HG03097 (cell line): ENCODE results near the gene MBD3L4.
A peak's percentile ranks its signal among the peaks of the same experiment; 100 is the strongest.
"Not testable (repeated sequence)": the region's sequence is repeated elsewhere in the genome, so short reads cannot be mapped to it uniquely, and the experiment has no call there.

Source experiments
- ATAC-seq: cut with Tn5 transposase; IDR thresholded peaks from one replicate; pipeline ENCODE4 v1.9.1; 2021; ENCODE audit not compliant: unreplicated experiment, low FRiP score

Gene MBD3L4

DNA sequence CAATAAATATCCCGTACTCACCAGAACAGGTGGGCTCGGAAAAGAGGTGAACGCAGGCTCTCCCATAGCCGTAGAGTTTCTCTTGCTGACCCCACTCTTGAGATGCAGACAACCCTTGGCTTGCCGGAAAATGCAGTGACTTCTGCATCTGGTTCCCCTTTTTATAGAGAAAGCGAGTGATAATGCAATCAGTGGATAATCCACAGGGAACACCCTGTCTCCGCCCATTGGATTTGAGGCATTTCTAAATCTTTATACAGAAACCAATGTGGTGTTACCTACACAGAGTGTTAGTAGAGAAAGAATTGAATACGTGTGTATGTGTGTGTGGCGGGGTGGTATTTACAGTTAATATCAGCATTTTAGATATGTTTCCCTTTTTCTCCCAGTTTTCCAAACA lies at the start of gene MBD3L4:
Gene MBD3L4, minus strand, starts transcription at position 101 of the 400 bp plus-strand sequence. Its CDS starts 35 bp downstream, at position 66.
- ATAC-seq: not testable (repeated sequence)

DNA sequence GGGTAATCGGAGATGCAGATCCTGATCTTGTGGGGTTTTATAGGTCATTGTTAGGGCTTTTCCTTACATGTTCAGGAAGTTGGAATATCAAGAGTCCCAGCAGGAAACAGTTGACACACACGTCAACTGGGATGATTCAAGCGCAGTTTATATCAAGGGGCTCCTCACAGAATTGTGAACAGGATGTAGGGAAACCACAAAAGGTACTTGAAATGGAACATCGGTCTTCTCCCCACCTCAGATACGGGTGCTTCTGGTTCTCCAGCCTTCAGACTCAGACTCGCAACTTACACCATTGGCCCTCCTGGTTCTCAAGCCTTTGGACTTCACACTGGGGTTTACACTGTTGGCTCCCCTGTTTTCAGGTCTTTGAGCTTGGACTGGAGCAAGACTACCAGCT lies 49.0 kb upstream of the MBD3L4 start:
- ATAC-seq: no peak

DNA sequence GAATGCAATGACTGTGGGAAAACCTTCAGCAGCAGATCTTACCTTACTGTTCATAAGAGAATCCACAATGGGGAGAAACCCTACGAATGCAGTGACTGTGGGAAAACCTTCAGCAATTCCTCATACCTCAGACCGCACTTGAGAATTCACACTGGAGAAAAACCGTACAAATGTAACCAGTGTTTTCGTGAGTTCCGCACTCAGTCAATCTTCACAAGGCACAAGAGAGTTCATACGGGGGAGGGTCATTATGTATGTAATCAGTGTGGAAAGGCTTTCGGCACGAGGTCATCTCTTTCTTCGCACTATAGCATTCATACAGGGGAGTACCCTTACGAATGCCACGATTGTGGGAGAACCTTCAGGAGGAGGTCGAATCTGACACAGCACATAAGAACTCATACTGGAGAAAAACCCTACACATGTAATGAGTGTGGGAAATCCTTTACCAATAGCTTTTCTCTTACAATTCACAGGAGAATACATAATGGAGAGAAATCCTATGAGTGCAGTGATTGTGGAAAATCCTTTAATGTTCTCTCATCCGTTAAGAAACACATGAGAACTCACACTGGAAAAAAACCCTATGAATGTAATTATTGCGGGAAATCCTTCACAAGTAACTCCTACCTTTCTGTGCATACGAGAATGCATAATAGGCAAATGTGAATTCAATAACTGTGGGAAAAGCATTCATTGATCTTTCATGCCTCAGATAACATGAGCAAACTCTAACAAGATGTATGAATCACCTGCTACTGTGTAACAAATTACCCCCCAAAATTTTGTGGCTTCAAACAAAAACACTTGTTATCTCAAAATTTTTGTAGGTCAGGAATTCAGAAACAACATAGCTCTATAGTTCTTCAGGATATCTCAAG lies 43.3 kb upstream of the MBD3L4 start:
- ATAC-seq: no peak

DNA sequence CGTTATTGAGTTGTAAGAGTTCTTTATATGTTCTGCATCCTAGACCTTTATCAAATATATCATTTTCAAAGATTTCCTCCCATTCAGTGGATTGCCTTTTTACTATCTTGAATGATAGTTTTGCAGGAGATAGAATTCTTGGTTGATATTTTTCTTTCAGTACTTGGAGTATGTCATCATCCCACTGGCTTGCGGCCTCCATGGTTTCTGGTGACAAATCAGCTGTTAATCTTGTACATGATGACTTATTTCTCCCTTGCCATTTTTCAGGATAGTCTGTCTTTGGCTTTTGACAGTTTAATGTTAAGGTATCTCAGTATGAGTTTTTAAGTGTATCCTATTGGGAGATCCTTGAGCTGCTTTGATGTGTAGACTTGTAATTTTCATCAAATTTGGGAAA lies 38.0 kb upstream of the MBD3L4 start:
- no peak for ATAC-seq

GRCh38 chr19:7076151-7076550 lies 36.2 kb upstream of the MBD3L4 start:
- ATAC-seq: no peak

GRCh38 chr19:7074705-7075282 lies 34.8 kb upstream of the MBD3L4 start:
- ATAC-seq: no peak

DNA sequence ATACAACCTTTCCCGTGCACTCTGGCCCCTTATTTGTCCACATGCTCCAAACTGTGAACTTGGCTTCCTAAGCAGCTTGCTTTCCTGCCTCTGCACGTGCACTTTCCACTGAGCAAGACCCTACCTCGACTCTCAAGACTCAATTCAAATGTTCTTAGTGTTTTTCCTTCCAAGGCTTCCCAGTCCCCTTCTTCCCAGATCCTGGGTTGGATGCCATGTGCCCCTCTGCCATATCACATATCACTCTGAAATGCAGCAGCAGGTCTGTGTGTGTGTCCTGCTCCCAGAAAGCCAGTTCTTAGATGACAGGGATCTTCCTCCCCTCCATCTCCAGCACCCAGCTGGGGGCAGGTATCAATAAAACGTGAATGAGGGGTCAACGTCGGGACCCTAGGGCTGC lies 32.6 kb upstream of the MBD3L4 start:
- no peak for ATAC-seq

GRCh38 chr19:7069904-7070226 lies 29.9 kb upstream of the MBD3L4 start:
- peak; percentile 33 for ATAC-seq

GRCh38 chr19:7069042-7069903 lies 29.3 kb upstream of the MBD3L4 start, which contains the start of gene ZNF557:
ZNF557 (plus strand) TSS chr19:7069703; CDS start chr19:7075075, 5,372 bp downstream.
- ATAC-seq: peak; percentile 91

DNA sequence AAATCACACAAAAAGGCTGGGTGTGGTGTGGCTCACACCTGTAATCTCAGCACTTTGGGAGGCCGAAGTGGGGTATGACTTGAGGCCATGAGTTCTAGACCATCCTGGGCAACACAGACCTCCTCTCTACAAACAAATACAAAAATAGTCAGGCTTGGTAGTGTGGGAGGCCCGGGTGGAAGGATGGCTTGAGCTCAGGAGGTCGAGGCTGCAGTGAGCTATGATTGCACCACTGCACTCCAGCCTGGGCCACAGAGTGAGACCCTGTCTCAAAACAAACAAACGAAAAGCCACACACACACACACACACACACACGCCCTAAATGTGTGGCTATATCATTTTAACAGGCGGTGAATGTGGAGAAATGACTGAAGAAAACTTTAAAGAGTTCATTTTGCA lies 28.6 kb upstream of the MBD3L4 start:
- ATAC-seq: no peak

DNA sequence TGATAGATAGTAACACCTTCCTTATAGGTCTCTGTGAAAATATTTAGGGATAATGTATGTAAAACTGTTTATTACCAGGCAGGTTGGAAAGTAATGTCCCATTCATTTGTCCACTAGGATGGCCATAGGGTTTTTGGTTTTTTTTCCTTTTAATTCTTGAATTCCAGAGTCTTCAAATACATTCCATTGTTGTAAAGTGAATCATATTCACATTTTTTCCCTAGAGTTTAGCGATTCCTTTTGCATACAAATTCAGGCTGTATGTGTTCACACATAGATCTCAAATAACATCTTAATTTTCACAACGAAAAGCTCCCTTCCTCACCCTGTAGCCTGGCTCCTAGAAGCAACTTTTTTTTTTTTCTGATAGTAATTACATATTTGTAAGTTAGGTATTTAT lies 27.7 kb upstream of the MBD3L4 start:
- ATAC-seq: no peak

DNA sequence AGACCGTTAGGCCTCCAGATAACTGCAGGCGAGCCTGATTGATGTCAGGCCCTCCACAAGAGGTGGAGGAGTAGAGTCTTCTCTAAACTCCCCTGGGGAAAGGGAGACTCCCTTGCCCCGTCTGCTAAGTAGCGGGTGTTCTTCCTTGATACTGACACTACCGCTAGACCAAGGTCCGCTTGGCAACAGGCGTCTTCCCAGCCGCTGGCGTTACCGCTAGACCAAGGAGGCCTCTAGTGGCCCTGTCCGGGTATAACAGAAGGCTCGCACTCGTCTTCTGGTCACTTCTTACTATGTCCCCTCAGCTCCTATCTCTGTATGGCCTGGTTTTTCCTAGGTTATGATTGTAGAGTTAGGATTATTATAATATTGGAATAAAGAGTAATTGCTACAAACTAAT lies 27.1 kb upstream of the MBD3L4 start:
- ATAC-seq: not testable (repeated sequence)

- ATAC-seq: no peak
Observed at GRCh38 chr19:7063764-7064418, 23.9 kb upstream of the MBD3L4 start.

DNA sequence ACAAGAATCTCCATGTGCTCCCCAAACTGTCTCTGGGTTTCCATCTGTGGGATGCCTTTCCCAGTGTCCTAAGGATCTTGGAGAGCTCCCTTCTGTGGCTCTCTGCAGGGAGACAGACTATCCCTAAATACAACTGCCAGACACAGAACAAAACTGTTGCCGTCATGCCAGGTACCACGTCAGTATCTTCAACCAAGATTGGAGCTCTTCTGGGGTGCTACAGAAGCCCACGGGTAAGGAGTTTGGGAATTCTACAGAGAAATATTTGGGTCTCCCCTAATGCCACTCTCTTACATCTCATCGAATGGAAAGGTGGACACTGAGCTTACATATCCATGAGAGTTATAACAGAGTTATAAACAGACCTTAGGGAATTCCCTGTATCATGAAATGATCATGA lies 23.4 kb upstream of the MBD3L4 start:
- ATAC-seq: no peak

DNA sequence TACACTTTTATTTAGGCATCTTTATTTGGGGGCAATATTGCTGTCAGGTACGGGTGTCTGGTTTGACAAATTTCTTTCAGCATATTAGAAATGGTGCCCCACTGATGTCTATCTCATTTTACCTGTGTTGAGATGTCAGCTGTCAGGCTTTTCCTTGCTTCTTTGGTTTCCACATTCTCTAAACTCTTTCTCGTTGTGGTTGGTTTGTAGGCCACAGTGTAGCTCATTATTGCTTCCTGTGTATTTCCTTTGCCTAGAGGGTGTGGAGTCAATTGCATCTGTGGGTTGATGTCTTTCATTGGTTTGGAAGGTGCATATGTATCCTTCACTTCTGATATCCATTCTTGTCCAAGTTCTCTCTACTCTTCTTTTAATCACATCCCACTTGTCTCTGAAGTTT lies 20.0 kb upstream of the MBD3L4 start:
- ATAC-seq: not testable (repeated sequence)

DNA sequence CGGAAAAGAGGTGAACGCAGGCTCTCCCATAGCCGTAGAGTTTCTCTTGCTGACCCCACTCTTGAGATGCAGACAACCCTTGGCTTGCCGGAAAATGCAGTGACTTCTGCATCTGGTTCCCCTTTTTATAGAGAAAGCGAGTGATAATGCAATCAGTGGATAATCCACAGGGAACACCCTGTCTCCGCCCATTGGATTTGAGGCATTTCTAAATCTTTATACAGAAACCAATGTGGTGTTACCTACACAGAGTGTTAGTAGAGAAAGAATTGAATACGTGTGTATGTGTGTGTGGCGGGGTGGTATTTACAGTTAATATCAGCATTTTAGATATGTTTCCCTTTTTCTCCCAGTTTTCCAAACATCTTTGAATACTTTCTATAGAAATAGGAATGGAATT lies 18.6 kb upstream of the MBD3L4 start, which contains the start of gene MBD3L3:
Gene MBD3L3, minus strand, starts transcription at position 101 of the 400 bp plus-strand sequence. Its CDS starts 71 bp downstream, at position 30.
- ATAC-seq: not testable (repeated sequence)

DNA sequence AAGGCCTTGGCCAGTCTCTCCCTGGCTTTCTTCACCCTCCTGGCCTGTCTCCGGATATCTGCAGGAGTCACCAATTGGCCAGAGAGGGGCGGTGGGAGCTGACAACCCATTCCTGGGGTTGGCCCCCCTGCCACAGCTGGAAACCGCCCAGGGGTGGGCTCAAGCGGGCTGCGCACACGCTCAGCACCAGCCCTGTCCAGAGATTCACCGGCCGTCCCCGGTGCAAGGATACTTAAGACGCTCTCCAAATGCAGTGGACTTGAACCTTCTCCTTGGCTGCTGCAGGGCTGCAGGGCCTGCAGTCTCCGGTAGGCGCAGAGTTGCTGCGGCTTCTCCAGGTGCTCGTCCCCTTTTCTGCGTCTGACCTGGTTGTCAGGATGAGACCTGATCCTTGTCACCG lies 16.4 kb upstream of the MBD3L4 start:
- not testable (repeated sequence) for ATAC-seq

DNA sequence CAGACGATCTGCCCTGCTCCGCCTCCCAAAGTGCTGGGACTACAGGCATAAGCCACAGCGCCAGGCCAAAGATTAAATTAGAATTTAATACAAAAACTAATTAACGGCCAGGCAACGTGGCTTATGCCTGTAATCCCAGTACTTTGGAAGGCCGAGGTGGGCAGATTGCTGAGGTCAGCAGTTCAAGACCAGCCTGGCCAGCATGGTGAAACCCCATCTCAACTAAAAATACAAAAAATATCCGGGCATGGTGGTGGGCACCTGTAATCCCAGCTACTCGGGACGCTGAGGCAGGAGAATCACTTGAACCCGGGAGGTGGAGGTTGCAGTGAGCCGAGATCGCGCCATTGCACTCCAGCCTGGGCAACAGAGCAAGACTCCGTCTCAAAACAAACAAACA lies 15.7 kb upstream of the MBD3L4 start:
- ATAC-seq: not testable (repeated sequence)

DNA sequence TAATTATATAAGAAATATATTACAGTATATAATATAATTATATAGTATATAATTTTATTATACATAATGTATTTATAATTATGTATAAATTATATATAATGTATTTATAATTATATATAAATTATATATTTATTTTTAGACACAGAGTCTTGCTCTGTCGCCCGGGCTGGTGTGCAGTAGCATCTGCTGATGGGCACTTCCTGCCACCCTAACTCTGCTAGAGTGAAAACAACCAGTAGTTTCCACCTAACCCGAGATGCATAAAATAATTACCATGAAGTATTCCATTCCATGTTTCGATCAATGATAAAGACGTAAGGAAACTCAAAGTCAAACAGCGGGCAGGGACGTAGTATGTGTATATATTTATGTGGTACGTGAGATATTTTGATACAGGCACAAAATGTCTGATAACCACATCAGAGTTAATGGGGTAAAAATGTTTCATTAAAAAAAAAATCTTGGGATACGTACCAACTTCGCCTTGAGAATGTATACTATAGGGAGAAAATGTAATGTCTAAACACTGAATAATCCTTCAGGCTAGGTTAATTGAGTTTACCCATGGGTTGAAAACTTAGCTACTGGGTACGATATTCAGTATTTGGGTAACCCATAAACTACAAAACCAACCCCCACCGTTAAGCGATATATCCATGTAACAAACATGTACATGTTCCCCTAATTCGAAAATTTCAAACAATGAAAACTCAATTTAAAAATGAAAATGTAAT lies 14.8 kb upstream of the MBD3L4 start:
- not testable (repeated sequence) for ATAC-seq

GRCh38 chr19:7052896-7053295 lies 12.9 kb upstream of the MBD3L4 start:
- ATAC-seq: not testable (repeated sequence)
